Mesothelial cell of epicardium (in vitro differentiated cells): ENCODE data around the gene OXER1. TPM values are rescaled to one million over a fixed set of nuclear protein-coding genes. Genes with fewer than 3 reads are reported as not detected.

Source experiments
- DNase-seq, 2 experiments: peaks; one replicate each; pipeline ENCODE4 v3.0.0; 2021; ENCODE audit warnings: low spot score in 2 of 2; ENCODE audit not compliant: unreplicated experiment in 2 of 2
- H3K27ac Mint-ChIP-seq: 2 replicates; pipeline ENCODE4 v1.8.0; 2021; ENCODE audit warnings: mixed read lengths
- H3K27me3 Mint-ChIP-seq: 2 replicates; pipeline ENCODE4 v1.8.0; 2021; ENCODE audit warnings: low read depth, mixed read lengths
- H3K36me3 Mint-ChIP-seq: 2 replicates; pipeline ENCODE4 v1.8.0; 2021; ENCODE audit warnings: mixed read lengths
- H3K4me1 Mint-ChIP-seq: 2 replicates; pipeline ENCODE4 v1.8.0; 2021; ENCODE audit warnings: mixed read lengths
- H3K4me3 Mint-ChIP-seq: 2 replicates; pipeline ENCODE4 v1.8.0; 2021; ENCODE audit warnings: mild to moderate bottlenecking, moderate library complexity, mixed read lengths
- H3K9me3 Mint-ChIP-seq: 2 replicates; pipeline ENCODE4 v1.8.0; 2021; ENCODE audit warnings: mixed read lengths
- CTCF ChIP-seq: fragments of 200-600 bp; sonication (generic); IDR thresholded peaks from one replicate; pipeline ENCODE4 v1.5.0; 2021; ENCODE audit warnings: antibody characterized with exemption; ENCODE audit not compliant: unreplicated experiment
- total RNA-seq: library from RNA; stranded (reverse); gene quantifications from 3 replicates; pipeline ENCODE4 v1.2.1, GENCODE V29; 2021

OXER1 gene
- total RNA-seq, 1 donor from 2014 or later, result 7.5 TPM

DNA sequence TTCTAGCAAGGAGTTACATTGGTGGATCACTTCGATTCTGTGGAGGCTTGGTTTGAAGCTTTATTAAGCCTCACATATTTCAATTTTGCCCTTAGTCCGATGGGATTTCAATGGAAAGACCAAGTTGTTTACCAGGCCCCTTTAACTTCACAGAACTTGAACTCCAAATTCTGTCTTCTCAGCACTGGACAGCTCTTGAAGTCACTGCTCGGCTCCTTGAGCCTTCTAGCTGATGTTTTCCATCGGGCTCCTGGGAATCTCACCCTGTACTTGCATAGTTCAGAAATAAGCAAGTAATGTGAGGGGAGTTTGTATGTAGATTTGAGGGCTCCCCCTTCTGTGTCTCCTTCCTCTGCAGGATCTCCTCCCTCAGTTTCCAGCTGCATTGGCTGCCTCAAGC lies 15.1 kb downstream of the OXER1 start:
- Mint-ChIP-seq H3K9me3 (peaks cover 3% of the 10 kb centered on the region), H3K4me1 (peaks cover 7% of the 10 kb centered on the region), H3K27ac (no peak overlapping the region), H3K27me3 (no peaks in the 10 kb centered on the region), H3K4me3 (no peak overlapping the region), H3K36me3 (peaks cover 16% of the 10 kb centered on the region)
- DNase-seq, result no peak
- no peak for TF ChIP-seq CTCF

DNA sequence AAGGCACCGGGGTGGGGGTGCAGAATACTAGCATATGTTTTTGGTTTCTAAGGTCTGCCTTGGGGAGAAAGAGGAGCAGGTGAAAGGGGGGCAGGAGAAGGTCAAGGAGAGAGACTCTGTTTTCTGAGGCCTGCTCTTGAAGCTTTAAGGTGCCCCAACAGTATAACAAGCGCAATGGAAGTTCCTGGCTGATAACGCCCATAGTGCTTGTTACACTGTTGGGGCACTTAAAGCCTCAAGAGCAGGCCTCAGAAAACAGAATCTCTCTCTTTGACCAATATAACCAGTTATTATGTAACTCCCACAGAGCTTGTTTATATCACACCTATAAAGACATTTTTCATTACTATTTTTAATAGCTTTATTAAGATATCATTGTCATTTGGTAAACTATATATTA lies 16.5 kb downstream of the OXER1 start:
- Mint-ChIP-seq H3K4me3 (no peak overlapping the region), H3K27me3 (no peaks in the 10 kb centered on the region), H3K4me1 (peaks cover 4% of the 10 kb centered on the region), H3K36me3 (peaks cover 12% of the 10 kb centered on the region), H3K9me3 (peaks cover 3% of the 10 kb centered on the region), H3K27ac (no peak overlapping the region)
- TF ChIP-seq CTCF, result no peak
- no peak for DNase-seq

- Mint-ChIP-seq H3K9me3 (no peaks in the 10 kb centered on the region), H3K27me3 (no peaks in the 10 kb centered on the region), H3K4me3 (no peak overlapping the region), H3K4me1 (peaks cover 4% of the 10 kb centered on the region), H3K27ac (no peak overlapping the region), H3K36me3 (peaks cover 14% of the 10 kb centered on the region)
- no peak for DNase-seq
- no peak for TF ChIP-seq CTCF
These were observed 19.3 kb downstream of the OXER1 start for GRCh38 chr2:42744545-42745082.

DNA sequence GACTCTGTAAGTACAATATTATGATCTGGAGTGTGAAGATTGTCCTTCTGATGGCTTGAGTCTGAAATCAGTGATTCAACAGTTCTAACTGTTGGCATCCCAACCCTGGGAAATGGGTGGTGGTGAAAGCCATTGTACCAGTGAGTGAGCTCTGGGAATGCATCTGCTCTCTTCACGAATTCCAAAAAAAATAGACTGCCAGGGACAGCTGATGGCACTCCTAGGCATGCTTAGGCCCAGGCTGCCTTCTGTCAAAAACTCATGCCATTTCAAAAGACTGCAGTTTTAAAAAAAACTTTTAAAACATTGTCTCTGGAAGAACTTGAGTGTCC lies 20.3 kb downstream of the OXER1 start:
- peaks cover 18% of the 10 kb centered on the region for H3K36me3 Mint-ChIP-seq

DNA sequence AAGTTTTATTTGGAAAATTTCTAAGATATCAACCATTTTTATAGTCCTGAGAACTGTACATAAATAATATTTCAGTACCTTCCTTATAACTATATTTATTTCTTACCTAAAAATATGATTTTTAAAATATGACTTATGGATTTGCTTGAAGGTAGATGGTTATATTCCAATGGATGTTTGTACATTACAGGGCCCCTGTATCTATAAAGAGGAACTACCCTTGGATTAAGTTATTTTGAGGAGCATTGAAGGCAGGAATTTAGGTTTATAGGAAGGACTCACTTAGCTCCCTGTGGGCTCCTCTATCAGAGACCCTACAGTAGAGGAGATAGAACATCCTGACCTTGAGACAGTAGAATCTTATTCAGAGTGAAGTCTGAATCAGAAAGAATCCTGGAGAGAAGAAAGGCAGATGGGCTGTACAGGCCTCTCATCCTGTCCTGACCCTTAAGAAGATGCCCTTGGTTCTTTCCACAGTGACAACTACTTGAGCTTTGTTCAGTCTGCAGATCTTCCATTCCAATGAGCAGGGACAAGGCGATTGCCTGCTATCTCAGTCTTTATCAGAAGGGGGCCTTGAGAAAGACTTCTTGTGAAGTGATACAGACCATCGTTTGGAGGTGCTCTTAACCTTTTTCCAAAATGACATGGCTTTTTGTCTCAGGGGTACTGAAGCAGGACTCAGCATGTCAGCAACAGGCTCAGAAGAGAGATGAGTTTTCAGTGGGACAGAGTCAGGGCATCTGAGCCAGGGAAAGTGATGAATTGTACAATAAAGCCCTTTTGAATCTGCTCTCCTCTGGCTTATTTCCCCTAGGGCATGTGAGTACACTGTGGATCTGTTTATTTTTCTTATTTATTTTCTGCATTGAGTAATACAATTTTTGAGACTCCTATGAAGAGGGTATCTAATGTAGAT lies 20.9 kb downstream of the OXER1 start:
- H3K27me3 Mint-ChIP-seq, result no peaks in the 10 kb centered on the region
- H3K4me3 Mint-ChIP-seq, result no peak overlapping the region
- H3K9me3 Mint-ChIP-seq, result peaks cover 8% of the 10 kb centered on the region
- peaks cover 25% of the 10 kb centered on the region for H3K36me3 Mint-ChIP-seq
- H3K27ac Mint-ChIP-seq, result no peak overlapping the region
- no peak for DNase-seq
- peaks cover 4% of the 10 kb centered on the region for H3K4me1 Mint-ChIP-seq
- TF ChIP-seq CTCF, result no peak

More for the DNA sequence above, 20.3 kb downstream of the OXER1 start:
- Mint-ChIP-seq H3K4me3 (no peak overlapping the region), H3K27me3 (no peaks in the 10 kb centered on the region), H3K9me3 (peaks cover 3% of the 10 kb centered on the region), H3K27ac (no peak overlapping the region), H3K4me1 (peaks cover 4% of the 10 kb centered on the region)
- TF ChIP-seq CTCF, result no peak
- no peak for DNase-seq
